GM18519 (cell line): ENCODE results near the gene NTF3.

Experiments used
- ATAC-seq: cut with Tn5 transposase; IDR thresholded peaks from one replicate; pipeline ENCODE4 v1.9.1; 2021; ENCODE audit warnings: mild to moderate bottlenecking, moderate library complexity; ENCODE audit not compliant: unreplicated experiment, low FRiP score

The NTF3 gene

DNA sequence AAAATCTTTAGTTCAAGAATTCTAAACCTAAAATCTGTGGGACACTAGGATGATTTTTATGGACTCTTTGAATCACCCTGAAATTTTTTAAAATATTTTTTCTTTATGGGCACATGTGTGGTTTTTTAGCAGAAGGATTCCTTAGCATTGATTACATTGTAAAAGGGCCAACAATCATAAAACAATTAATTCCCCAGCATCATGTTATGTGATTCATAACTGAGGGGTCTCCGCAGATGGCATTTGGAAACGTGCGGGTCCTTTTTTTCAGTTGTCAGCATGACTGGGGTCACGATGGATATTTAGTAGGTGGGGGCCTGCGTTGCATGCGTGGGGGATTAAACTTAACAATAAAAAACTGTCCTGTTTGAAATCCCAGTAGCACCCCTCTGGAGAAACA is 52.5 kb downstream of the NTF3 start:
- ATAC-seq: no peak

DNA sequence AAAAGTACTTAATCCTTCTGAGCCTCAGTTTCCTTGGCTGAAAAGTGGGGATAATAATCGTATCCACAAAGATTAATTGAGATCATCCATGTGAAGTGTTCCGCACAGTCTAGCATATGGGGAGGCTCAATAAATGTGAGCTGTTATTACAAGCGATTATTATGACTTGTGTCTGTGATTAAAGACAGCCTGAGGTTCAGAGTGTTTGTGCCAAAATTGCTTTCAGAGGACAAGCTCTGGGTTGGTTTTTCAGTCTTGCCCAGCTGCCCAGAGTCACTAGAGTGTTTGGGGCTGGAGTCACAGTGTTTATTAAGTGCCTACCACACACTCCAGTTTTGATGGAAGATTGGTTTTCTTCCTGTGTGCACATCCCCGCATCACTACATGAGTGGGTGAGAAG is 53.5 kb downstream of the NTF3 start:
- no peak for ATAC-seq

DNA sequence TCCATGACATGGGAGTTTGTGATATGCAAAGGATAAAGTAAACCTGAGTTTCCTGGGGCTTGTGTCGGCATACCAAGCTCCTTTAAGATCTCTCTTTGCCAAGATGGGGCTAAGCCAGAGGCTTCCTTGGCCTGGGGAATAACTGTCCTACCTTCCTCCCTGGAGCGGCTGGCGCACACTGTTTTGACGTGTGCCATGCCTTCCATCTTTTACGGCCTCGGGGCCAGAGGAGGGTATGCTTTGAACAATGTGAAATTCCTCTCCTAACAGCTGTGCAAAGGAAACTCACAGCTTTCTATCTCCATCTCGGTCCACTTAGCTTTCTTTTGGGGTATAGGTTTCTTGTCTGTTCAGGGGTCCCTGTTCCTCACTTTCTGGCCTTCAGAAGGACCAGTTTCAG is 55.2 kb downstream of the NTF3 start:
- ATAC-seq: no peak

DNA sequence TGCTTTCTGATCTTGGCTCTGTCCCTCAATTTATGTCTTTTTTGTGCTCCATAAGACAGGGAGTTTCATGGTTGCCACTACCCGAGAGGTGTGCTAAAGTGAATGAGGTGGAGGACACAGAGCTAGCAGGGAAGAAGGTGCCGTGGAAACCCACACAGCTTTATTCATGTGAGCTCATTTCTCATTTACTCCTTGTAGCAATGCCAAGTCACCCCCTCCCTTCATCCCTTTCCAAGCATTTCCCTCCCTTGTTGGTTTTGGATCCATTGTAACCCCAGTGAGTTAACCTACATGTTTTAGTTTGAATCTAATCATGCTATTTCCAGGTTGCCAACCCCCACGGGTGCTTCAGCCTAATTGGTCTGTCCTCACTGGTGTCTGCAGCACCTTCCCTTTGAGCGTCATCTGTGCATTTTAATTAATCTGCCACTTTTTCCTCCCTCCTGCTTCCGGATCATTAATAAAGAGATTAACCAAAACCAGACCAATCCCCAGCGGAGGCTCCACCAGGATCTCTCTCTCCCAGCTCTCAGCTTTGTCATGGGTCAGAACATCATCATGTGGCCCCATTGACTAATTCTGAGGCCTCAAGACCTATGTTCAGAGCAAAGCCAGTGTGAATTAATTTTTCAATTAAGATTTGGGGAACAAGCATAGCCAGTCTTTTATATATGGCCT is 56.2 kb downstream of the NTF3 start:
- ATAC-seq: no peak

DNA sequence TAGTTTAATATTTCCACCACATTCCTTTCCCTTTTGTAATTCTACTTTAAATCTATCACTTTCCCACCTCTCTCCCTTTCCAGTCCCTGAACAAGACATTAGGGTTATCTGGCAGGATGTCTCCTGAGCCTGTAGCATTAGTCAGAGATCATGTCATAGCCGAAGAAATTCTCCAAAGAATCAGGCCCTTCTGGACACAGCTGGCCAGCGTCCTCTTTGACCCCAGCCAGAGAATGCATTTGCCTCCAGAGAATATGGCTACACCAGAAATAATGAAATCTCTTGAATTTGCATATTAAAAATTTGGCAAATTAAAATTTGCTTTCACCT is 56.7 kb downstream of the NTF3 start:
- no peak for ATAC-seq

DNA sequence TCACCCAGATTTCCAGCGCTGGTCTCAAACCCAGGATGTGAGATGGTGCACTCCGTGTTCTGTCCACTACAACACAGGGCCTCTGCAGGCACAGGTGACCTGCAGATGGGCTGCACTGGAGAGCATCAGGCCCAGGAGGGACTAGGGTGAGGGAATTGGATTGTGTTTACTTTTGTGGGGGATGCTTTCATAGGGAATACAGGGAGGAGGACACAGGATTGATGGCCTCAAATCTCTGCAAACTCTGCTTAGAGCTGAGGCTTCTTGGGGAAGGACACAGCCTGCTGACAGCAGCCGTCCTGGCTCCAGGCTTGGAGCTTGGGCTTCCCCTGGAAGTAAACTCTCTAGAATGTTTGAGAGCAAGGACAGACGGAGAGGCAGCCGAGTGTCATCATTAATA is 57.1 kb downstream of the NTF3 start:
- no peak for ATAC-seq

DNA sequence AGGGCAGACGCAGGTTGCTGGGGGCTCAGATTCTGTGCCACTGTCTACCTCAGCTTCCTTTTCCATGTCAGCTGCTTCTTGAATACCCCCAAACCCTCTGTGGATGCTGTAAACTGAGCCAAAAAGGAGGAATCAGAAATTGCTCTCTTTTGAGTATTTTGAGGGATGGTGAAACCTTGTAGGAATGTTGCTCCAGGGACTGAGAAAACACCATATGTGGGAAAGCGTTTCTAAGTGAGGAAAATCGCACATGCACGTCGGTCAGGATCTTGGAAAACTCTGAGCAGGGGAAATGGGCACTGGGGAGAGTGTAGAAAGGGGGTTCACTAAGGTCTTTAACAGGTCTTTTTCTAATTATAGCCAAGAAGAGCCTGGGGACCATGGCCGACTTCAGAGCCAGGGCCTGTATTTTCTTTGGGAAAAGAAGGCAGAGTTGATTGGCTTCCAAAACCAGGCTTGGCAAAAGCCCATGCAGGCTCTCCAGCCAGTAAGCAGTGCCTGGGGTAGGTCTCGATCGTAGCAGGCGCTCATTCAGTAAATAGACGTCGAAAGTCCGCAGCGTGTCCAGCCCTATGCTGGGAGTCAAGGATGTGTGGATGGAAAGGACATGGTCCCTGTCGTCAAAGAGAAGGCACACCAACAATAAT is 58.0 kb downstream of the NTF3 start:
- no peak for ATAC-seq

DNA sequence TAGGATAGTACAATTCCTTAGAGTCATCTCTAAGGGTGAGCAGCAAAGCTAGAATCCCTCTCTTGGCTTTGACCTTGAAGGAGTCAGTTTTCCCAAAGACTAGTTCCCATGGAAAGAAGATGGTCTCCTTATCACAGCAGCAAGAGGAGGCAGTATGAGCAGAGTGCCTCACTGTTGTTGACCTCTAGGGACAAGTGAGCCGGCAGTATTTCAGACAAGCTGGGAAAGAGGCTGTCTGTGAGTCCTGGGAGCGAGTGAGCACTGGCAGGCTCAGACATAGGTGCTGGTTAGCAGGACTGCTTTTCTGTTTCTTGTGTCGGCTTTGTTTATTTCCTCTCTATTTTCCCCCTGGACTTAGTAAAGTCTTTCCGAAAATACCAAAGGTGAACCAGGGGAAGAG is 60.7 kb downstream of the NTF3 start:
- no peak for ATAC-seq

DNA sequence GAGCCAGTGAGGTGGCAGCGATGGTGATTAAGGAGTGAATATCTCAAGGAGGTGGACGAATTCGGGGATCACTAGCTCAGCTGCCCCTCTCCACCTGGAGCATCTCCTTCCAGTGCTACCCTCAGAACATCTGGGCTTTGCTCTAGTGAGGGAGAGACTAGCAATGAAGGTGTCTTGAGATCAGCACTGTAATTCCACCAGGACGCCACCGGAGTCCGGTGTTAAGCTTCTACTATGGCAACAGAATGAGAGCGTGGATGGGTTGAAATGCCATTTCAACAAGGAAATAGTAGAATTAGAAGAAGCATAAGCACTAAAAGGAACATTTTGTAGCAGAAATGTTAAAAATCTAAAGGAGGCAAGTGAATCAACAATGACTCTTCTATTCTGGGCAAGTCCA is 61.1 kb downstream of the NTF3 start:
- no peak for ATAC-seq

DNA sequence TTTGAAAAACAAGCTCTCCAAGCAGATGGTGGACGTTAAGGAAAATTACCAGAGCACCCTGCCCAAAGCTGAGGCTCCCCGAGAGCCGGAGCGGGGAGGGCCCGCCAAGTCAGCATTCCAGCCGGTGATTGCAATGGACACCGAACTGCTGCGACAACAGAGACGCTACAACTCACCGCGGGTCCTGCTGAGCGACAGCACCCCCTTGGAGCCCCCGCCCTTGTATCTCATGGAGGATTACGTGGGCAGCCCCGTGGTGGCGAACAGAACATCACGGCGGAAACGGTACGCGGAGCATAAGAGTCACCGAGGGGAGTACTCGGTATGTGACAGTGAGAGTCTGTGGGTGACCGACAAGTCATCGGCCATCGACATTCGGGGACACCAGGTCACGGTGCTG is 62.4 kb downstream of the NTF3 start:
- no peak for ATAC-seq

DNA sequence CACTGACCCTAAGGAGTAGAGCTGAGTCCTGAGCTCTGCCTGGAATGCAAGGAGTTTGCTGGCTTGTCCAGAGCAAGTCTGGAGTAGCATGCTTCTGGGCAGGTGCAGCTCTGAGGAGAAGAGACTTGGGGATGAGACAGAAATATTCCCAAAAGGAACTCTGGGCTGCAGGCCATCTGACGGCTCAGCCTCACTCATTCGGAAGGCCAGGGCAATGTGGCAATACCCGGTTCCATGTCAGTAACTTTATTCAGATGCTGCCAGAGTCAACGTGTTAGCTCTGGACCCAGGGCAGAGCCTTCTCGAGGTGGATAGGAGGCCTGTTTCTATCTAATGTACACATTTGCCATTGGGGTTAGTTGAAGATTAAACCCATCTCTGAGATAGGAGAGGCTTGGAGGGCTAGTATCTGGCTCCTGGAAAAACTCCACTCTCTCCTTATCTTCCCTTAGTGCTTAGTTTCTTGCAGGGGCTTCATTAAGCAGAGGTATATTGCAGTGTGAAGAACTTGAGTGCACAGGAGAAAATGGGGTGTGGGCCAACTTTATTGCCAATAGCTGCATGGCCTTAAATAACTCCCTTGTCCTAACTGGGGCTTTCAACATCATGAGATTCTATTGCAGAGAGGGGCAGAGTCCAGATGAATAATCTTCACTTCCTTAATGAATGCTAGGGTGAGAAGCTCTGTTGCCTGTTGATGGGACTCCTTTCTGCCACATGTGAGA is 65.6 kb downstream of the NTF3 start:
- no peak for ATAC-seq

DNA sequence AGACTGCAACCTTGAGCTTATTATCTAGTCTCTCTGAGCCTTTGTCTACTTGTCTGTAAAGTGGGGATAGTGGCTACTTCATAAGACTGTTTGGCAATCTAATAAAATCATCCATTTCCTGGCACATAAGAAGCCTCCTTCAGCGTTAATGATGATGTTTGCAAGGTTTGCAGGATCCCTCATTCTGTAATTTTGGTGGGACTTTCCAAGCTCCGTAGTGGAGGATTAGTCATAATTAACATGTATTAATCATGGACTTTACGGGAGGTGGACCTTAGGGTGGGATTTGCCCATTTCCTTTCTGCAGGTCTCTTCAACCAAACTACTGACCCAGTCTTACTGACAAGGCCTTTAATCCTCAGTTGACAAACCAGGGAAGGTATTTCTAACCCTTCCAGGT is 66.2 kb downstream of the NTF3 start:
- ATAC-seq: no peak

DNA sequence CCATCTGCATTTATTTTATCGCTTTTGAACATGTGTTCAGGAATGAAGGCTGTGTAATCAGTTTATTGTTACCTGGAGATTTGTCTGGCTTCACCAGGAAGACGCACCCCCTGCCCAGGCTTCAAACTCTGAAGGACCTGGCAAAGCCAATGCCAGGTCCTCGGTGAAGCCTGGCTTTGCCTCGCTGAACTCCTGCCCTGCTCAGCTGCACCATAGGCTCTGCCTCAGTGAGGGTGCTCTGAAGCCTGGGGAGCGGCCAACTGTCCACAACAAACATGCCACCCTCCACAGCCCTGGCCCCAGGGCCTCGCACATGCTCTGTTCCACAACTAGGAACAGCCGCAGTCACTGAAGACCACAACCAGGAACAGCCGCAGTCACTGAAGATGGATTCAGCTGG is 66.9 kb downstream of the NTF3 start:
- ATAC-seq: no peak

DNA sequence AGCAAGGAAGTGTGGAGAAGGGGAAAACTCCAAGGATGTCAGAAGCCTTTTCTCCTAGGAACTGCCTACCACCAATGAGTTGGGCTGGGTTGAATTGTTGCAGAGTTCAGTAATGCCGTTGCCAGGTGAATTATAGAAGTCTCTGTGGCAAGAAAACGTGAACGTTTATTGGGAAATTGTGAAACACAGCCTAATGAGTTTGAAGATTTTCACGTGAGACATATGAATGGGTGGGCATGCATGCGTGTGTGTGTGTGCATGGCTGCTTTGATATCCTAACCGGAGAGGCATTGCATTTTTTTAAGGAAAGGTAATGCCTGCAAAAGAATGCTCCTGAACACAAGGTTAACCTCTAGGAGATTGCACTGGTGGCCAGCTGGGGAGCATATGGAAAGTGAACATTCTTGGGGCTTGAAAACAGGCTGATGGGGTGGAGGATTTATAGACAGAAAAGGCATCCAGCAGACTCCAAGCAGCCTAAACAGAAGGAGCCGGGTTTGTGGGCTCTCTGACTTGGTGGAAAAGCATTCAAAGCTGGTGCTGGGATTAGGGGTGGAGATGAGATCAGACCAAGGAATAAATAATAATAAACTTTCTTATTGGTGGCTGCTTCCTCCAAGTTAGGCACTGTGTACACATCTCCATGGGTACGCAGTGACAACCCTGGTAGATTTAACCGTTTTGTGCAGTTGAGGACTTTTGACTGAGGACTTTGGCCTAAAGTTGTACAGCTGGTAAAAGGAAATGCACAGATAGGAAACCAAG is 67.8 kb downstream of the NTF3 start:
- ATAC-seq: no peak

DNA sequence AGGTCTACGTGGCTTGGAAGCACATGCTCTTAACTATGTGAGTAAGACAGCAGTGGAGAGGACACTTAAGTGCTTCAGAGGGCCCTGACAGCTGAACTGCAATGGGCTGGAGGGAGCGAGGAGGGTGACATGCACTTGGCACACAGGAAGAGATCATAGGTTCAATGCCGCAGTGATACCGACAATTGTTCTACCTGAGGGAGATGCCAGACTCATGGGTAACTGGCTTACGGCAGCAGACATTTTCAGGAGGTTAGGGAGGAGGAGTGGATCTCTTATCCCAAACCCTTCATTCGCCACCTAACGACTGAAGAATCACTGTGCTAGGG is 68.4 kb downstream of the NTF3 start:
- ATAC-seq: no peak

DNA sequence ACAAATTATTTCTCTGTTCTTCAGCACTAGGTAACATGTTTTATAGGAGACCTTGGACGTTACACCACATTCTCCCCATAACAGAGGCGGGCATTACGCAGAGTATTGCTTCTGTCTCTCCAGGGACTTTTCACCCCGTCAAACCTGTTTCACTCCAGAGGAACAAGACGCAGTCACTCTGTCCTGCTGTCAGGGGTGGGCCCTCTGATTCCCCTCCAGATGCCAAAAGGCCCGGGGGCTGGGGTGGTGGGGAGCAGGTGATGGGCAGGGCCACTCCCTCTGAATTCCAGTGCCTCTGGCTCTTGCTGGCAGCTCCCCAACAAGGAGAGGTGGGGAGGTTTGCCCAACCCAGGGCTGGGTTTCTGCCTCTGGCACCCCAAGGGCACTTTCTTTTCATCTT is 71.9 kb downstream of the NTF3 start:
- no peak for ATAC-seq

DNA sequence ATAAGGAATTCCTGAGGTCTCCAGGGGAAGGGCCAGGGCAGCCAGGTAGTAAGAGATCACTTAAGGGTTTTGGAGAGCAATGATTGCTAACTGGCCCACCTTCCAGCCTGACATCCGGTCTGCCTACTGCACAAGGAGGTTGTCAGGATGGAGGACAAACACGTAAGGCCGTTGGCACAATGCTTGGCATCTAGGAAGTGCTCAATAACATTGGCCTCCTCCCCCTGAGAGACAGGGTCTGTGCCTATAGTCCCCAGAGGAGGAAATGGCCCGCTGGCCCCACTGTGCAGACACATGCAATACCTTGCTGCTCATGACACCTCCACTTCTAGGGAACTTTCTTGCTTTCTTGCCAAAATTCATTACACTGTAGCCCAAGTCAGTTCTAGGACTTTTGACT is 73.2 kb downstream of the NTF3 start:
- ATAC-seq: no peak

DNA sequence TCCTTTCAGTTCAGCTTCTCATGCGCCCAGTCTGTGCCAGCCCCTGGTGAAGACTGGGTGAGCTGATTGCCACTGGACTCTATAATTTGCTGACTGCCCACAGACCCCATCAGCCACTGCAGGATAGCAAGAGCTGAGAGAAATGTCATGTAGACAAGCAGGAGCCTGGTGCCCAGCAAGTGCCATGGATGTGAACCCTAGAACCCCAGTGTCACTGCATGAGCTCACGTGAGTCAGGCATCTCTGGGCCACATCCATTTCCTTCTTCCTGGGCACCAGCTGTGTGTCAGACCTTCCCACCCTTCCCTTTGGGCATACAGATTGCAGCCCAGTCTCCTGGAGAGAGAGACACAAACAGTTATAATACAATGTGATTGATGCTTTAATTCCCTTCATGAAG is 73.8 kb downstream of the NTF3 start:
- ATAC-seq: no peak

DNA sequence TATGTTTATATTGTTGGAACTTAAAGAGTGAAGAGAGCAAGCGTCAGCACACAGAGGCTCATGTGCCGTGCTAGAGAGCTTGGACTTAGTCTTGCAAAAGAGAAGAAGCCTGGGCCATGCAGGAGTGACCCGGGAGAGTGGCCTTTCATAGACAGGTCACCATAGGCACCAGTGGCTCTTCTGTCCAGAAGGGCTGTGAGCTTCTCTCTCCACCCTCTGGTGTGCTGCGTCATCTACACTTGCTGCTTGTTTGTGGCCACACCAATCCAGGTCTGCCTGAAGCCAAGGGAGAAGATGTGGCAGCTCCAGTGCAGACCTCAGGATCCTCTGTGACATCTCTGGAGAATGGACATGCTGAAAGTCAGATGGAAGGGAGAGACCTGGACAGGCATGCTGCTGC is 74.4 kb downstream of the NTF3 start:
- no peak for ATAC-seq

DNA sequence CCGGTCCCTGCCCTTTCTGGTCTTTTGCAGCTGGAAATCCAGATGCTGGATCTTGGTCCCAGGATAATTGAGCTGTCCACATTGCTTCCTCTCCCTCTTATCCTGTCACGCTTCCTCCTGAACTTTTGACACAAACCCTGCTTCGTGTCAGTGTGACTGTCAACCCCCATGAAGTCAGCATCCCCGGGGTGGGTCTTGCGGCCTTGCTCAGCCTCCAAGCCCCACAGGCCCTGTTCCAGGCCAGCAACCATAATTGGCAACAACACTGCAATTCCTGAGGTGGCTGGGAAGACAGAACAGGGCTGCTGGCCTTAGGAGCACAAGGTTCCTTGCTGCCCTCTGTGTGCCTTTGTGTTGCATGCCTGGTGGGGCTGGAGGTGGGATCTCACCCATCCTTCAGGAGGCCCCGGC is 74.9 kb downstream of the NTF3 start:
- no peak for ATAC-seq

DNA sequence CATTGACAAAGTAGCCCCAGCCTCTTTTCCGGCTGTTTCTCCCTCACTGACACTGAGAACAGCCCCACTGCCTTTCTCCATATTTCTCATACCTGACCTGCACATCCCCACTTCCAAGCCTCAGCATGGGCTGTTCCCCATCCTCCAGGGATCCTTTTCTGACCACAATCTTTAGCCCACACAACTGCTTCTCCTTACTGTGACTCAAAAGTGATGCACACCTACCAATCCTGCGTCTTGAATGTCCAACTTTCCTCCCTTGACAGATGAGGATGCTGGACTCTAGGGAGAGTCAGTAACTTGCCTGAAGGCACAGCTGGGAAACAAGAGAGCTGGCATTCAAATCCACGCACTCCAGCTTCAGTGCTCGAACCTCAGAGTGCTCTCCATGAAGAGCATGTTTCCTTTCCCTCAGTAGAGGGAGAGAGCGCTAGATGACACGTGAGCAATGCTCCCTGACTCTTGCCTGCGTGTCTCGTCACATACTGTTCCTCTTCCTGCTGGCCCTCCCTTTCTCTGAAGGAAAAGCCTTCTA is 75.6 kb downstream of the NTF3 start:
- ATAC-seq: no peak
